Activated T-cell treated with anti-CD3 and anti-CD28 coated beads for 48 hours (primary cell): ENCODE data around the gene PADI3.
"Not testable (repeated sequence)": the region's sequence is repeated elsewhere in the genome, so short reads cannot be mapped to it uniquely, and the experiment has no call there.

ENCODE experiments used
- DNase-seq: peaks from one replicate; pipeline ENCODE4 v3.0.0-alpha.2; 2020; ENCODE audit warnings: low read depth

PADI3 gene

GRCh38 chr1:17305576-17306095, 56.7 kb downstream of the PADI3 start:
- DNase-seq = no peak

GRCh38 chr1:17306407-17306806, 57.5 kb downstream of the PADI3 start:
- no peak for DNase-seq

- no peak for DNase-seq
These were observed 58.0 kb downstream of the PADI3 start for GRCh38 chr1:17306921-17307320.

GRCh38 chr1:17307329-17307728, 58.4 kb downstream of the PADI3 start:
- DNase-seq = no peak

- no peak for DNase-seq
These were observed 59.0 kb downstream of the PADI3 start, which contains the start of gene PADI4 for GRCh38 chr1:17307946-17308345. TSS of gene PADI4 (plus strand) at chr1:17308197. CDS start at chr1:17308223, 26 bp downstream.

- DNase-seq = no peak
These were observed 59.7 kb downstream of the PADI3 start for GRCh38 chr1:17308593-17308992.

GRCh38 chr1:17309426-17310067, 60.6 kb downstream of the PADI3 start:
- DNase-seq = no peak

GRCh38 chr1:17310068-17310640, 61.3 kb downstream of the PADI3 start:
- DNase-seq = no peak

- no peak for DNase-seq
These were observed 64.8 kb downstream of the PADI3 start for GRCh38 chr1:17313530-17314309.

- DNase-seq = no peak
These were observed 65.6 kb downstream of the PADI3 start for GRCh38 chr1:17314491-17314971.

- DNase-seq = no peak
These were observed 66.7 kb downstream of the PADI3 start for GRCh38 chr1:17315542-17316130.

GRCh38 chr1:17316704-17317103, 67.8 kb downstream of the PADI3 start:
- no peak for DNase-seq

GRCh38 chr1:17318262-17318661, 69.4 kb downstream of the PADI3 start:
- DNase-seq = no peak

- no peak for DNase-seq
These were observed 70.9 kb downstream of the PADI3 start for GRCh38 chr1:17319561-17320350.

- not testable (repeated sequence) for DNase-seq
These were observed 73.0 kb downstream of the PADI3 start for GRCh38 chr1:17321857-17322390.

GRCh38 chr1:17328855-17329254, 80.0 kb downstream of the PADI3 start:
- no peak for DNase-seq

GRCh38 chr1:17329610-17330009, 80.7 kb downstream of the PADI3 start:
- no peak for DNase-seq

- no peak for DNase-seq
These were observed 82.0 kb downstream of the PADI3 start for GRCh38 chr1:17330856-17331255.

GRCh38 chr1:17333081-17333480, 84.2 kb downstream of the PADI3 start:
- no peak for DNase-seq
